ENCODE data around the gene KRT13.

DNA sequence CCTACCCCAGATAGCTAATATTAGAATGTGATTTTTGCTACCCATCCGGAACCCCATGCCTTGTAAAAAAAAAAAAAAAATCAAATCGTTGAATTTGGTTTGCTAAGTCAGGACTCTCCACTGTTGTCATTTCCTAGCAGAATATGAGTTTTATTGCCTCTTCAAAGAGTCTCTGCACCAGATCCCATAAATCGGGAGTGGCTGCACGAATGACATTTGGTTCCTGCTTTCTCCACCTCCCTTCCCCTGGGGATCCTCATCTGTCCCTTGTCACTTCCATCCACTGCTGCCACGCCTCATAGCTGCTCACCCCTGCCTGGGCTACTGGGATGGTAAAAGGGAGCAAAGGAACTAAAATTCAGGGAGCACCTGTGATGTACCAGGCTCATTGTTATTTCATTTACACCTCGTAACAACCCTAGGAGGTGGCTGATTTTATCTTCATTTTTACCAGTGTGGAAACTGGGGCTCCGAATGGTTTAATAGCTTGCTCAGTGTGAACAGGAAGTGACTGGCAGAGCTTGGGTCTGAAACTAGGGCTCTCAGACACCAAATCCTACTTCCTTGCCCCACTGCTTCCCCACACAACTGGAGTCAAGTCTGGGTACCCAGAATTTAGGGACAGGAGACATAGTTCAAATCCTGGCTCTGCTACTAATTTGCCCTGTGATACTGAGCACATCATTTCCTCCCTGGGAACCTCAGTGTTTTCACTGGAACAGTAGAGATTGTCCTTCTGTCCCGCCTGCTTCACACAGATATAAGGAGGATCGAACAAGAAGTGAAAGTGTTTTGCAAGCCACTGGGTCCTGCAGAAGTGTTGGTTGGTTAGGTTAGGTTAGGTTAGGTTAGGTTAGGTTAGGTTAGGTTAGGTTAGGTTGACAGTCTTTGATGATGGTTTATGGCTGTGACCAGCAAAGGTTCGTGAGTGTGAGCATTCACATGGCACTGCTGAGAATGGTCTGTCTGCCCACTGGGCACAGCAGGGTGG, 15.1 kb downstream of the KRT13 start:
- TF ChIP-seq POLR2AphosphoS5 (IDR thresholded peaks at IDR 0.05), result no peak
- TF ChIP-seq, protein P1, sequence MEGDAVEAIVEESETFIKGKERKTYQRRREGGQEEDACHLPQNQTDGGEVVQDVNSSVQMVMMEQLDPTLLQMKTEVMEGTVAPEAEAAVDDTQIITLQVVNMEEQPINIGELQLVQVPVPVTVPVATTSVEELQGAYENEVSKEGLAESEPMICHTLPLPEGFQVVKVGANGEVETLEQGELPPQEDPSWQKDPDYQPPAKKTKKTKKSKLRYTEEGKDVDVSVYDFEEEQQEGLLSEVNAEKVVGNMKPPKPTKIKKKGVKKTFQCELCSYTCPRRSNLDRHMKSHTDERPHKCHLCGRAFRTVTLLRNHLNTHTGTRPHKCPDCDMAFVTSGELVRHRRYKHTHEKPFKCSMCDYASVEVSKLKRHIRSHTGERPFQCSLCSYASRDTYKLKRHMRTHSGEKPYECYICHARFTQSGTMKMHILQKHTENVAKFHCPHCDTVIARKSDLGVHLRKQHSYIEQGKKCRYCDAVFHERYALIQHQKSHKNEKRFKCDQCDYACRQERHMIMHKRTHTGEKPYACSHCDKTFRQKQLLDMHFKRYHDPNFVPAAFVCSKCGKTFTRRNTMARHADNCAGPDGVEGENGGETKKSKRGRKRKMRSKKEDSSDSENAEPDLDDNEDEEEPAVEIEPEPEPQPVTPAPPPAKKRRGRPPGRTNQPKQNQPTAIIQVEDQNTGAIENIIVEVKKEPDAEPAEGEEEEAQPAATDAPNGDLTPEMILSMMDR (IDR thresholded peaks at IDR 0.05), result no peak

Data from breast epithelium (tissue), 3 donors.